Small intestine (tissue), 7 donors: ENCODE data around the gene ZNF557. TPM values are rescaled to one million over a fixed set of nuclear protein-coding genes. Genes with fewer than 3 reads are reported as not detected.

Experiments
- DNase-seq, 2 donors: peaks; one replicate each; pipeline versions ENCODE4 v3.0.0 to v3.0.0-alpha.2; 2013
- FAIRE-seq: peaks from 2 replicates; lab custom pipeline; 2012; peaks lifted over from hg19 to GRCh38; lab: Jason Lieb, UNC
- H3K27ac ChIP-seq, 3 donors: one replicate each; pipeline ENCODE4 v1.5.1; 2013; ENCODE audit warnings: low read length in 2 of 3, mild to moderate bottlenecking in 2 of 3, control low read depth in 1 of 3, inconsistent platforms in 1 of 3, low read depth in 1 of 3, moderate library complexity in 1 of 3
- H3K27me3 ChIP-seq, 3 donors: one replicate each; pipeline ENCODE4 v1.6.1; 2013; ENCODE audit warnings: low read length in 3 of 3, inconsistent platforms in 1 of 3; ENCODE audit not compliant: control insufficient read depth in 3 of 3, insufficient read depth in 3 of 3
- H3K36me3 ChIP-seq, 3 donors: one replicate each; pipeline ENCODE4 v1.6.1; 2013; ENCODE audit warnings: low read length in 3 of 3, inconsistent platforms in 1 of 3, low read depth in 1 of 3, mild to moderate bottlenecking in 1 of 3, moderate library complexity in 1 of 3; ENCODE audit not compliant: control insufficient read depth in 3 of 3, insufficient read depth in 2 of 3
- H3K4me1 ChIP-seq, 3 donors: one replicate each; pipeline ENCODE4 v1.6.1; 2013; ENCODE audit warnings: low read length in 2 of 3, inconsistent platforms in 1 of 3, low read depth in 1 of 3, mild to moderate bottlenecking in 1 of 3, moderate library complexity in 1 of 3; ENCODE audit not compliant: control insufficient read depth in 3 of 3, insufficient read depth in 2 of 3
- H3K4me3 ChIP-seq, 3 donors: one replicate each; pipeline ENCODE4 v1.5.1; 2013; ENCODE audit warnings: low read length in 3 of 3, control low read depth in 1 of 3, inconsistent platforms in 1 of 3, low read depth in 1 of 3, mild to moderate bottlenecking in 1 of 3, moderate library complexity in 1 of 3
- H3K9me3 ChIP-seq, 2 donors: one replicate each; pipeline ENCODE4 v1.6.1; 2013; ENCODE audit warnings: low read depth in 1 of 2, low read length in 1 of 2; ENCODE audit not compliant: control insufficient read depth in 2 of 2, insufficient read depth in 1 of 2
- WGBS, 3 donors: extraction: QIAGEN DNeasy Blood & Tissue Kit; methylation state at CpG; one replicate each; pipeline ENCODE4 v1.1.7; 2013; 5-methylcytosine and 5-hydroxymethylcytosine counted together
- polyA plus RNA-seq, 4 donors: library from polyadenylated mRNA; stranded (reverse) in 3 of 4; unstranded in 1 of 4; fragments of 200-250 nt in 3 of 4; fragments of 120-200 nt in 1 of 4; gene quantifications; one replicate each; pipeline versions ENCODE4 v1.2.1 to v1.2.3, GENCODE V29; 2013
- donor health status: healthy with polysubstance abuse.
- donor health status: control.
- donor health status: control.
- donor health status: Bipolar disorder and iron deficiency.
- donor health status: healthy.

Gene ZNF557
- polyA plus RNA-seq, 4 donors = 1.9 to 6.6 (median 2.4) TPM

GRCh38 chr19:7122701-7123100 lies 53.2 kb downstream of the ZNF557 start:
- peaks cover 9 to 71% (median 20%) of the 10 kb centered on the region in 3 donors for H3K36me3 ChIP-seq
- no peak for DNase-seq
- no peaks in the 10 kb centered on the region for H3K4me1 ChIP-seq
- no peak overlapping the region for H3K4me3 ChIP-seq
- 96 to 98% (median 96%) methylated on average over 16 of the region's 16 CpGs for WGBS, 3 donors
- FAIRE-seq = no peak
- peaks cover 0 to 22% of the 10 kb centered on the region in 2 donors for H3K9me3 ChIP-seq
- H3K27ac ChIP-seq = no peak overlapping the region
- no peaks in the 10 kb centered on the region for H3K27me3 ChIP-seq

DNA sequence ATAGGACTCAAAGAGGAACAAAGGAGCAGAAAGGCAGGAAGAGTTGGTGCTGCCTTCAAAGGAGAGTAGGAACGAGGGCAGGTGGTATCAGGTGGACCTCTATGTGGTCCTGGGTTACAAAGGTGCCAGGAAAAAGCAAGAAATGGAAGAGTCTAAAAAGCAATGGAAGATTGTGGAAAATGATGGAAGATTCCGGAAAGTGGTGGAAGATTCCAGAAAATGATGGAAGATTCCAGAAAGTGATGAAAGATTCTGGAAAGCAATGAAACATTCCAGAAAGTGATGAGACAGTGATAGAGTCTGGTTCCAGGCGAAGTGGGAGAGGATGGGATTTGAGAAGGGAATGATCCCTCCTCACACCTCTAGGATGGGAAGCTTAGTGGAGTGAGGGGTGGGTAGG lies 55.3 kb downstream of the ZNF557 start:
- WGBS, 3 donors = 53 to 70% (median 60%) methylated on average over 3 of the region's 3 CpGs
- FAIRE-seq = no peak

GRCh38 chr19:7125221-7125620 lies 55.7 kb downstream of the ZNF557 start:
- Histone ChIP-seq H3K27ac (no peak overlapping the region), H3K4me3 (no peak overlapping the region), H3K9me3 (peaks cover 0 to 22% of the 10 kb centered on the region in 2 donors), H3K27me3 (no peaks in the 10 kb centered on the region), H3K36me3 (peaks cover 10 to 76% (median 17%) of the 10 kb centered on the region in 3 donors), H3K4me1 (no peaks in the 10 kb centered on the region)
- WGBS, 3 donors = 96 to 98% (median 96%) methylated on average over 15 to 16 of the region's 16 CpGs
- no peak for DNase-seq
- FAIRE-seq = no peak

More for the DNA sequence above, 55.3 kb downstream of the ZNF557 start:
- no peak overlapping the region for H3K4me3 ChIP-seq
- no peaks in the 10 kb centered on the region for H3K27me3 ChIP-seq
- peaks cover 9 to 76% (median 17%) of the 10 kb centered on the region in 3 donors for H3K36me3 ChIP-seq
- no peak for DNase-seq
- peaks cover 0 to 22% of the 10 kb centered on the region in 2 donors for H3K9me3 ChIP-seq
- no peaks in the 10 kb centered on the region for H3K4me1 ChIP-seq
- no peak overlapping the region for H3K27ac ChIP-seq

DNA sequence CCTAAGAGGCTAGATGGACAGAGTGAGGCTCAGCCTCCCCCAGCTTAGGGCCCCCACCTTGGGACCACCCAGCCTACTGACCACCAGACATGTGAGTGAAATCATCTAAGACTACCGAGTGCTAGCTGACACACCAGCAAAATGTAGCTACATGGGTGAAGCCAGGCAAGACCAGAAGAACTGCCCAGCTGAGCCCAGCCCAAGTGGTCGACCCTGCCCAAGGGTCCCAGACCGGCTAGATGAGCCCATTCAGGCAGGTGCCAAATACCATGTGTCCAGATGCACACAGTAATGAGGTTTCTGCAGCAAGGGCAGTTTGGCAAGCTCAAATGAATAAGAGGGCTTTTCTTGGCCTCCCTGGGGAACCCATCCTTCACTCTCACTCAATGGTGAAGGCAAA lies 56.6 kb downstream of the ZNF557 start:
- Histone ChIP-seq H3K27me3 (no peaks in the 10 kb centered on the region), H3K36me3 (peaks cover 13 to 75% (median 19%) of the 10 kb centered on the region in 3 donors), H3K27ac (no peak overlapping the region), H3K9me3 (peaks cover 0 to 24% of the 10 kb centered on the region in 2 donors), H3K4me3 (no peak overlapping the region), H3K4me1 (no peaks in the 10 kb centered on the region)
- 92 to 100% (median 94%) methylated on average over 3 of the region's 3 CpGs for WGBS, 3 donors
- FAIRE-seq (no peak), DNase-seq (no peak)

- Histone ChIP-seq H3K36me3 (peaks cover 10 to 68% (median 20%) of the 10 kb centered on the region in 3 donors), H3K4me1 (no peaks in the 10 kb centered on the region), H3K27ac (no peak overlapping the region), H3K9me3 (peaks cover 0 to 23% of the 10 kb centered on the region in 2 donors), H3K27me3 (no peaks in the 10 kb centered on the region), H3K4me3 (no peak overlapping the region)
- FAIRE-seq (no peak), DNase-seq (no peak)
- 95 to 100% (median 96%) methylated on average over 1 of the region's 1 CpG for WGBS, 3 donors
Observed at GRCh38 chr19:7130043-7130442, 60.5 kb downstream of the ZNF557 start.

DNA sequence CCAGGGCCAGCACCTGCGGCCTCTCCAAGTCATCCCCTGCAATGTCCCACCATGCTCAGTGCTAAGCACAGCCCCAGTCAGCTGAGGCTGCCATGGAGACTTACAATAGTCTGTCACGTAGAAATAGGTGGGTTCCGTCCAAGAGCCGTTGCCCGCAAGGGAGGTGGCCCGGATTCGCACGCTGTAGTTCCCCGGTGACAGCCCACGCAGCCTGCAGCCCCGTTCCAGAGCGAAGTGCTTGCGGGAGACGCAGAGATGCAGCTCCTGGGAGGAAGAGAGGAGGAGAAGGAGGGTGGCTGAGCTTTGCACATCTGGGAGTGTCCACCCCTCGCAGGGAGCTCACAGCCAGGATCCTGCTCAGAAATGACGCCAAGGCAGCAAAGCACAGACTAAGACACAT lies 62.6 kb downstream of the ZNF557 start:
- WGBS, 3 donors = 97 to 98% (median 97%) methylated on average over 16 of the region's 16 CpGs
- FAIRE-seq (no peak), DNase-seq (no peak)
- Histone ChIP-seq H3K27ac (no peak overlapping the region), H3K4me3 (no peak overlapping the region), H3K9me3 (peaks cover 0 to 6% of the 10 kb centered on the region in 2 donors), H3K36me3 (peaks cover 4 to 65% (median 9%) of the 10 kb centered on the region in 3 donors), H3K27me3 (no peaks in the 10 kb centered on the region), H3K4me1 (peaks cover 0 to 9% (median 0%) of the 10 kb centered on the region in 3 donors)

DNA sequence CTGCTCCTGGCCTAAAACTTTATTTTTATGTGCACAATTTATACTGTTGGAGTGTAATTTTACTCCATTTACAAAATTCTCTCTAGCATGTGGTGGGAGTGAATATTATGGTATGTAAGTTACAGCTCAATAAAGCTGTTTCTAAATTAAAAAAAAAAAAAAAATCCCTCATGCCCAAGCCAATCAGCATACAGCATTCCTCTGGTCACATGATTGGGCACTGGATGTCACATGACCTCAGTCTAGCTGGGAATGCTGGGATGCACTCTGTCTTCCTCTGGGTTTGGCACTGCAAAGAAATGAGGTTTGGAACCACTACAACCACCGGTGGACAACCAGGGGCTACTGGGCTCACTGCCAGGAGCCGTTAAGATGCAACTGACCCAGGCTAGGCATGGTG lies 67.6 kb downstream of the ZNF557 start:
- peaks cover 4 to 56% (median 9%) of the 10 kb centered on the region in 3 donors for H3K36me3 ChIP-seq
- WGBS, 3 donors = 54 to 70% (median 58%) methylated on average over 2 of the region's 2 CpGs

More for the DNA sequence above, 67.6 kb downstream of the ZNF557 start:
- FAIRE-seq (no peak), DNase-seq (no peak)
- peaks cover 0 to 9% (median 0%) of the 10 kb centered on the region in 3 donors for H3K4me1 ChIP-seq
- no peaks in the 10 kb centered on the region for H3K27me3 ChIP-seq
- H3K4me3 ChIP-seq = no peak overlapping the region
- H3K9me3 ChIP-seq = peaks cover 0 to 8% of the 10 kb centered on the region in 2 donors
- H3K27ac ChIP-seq = no peak overlapping the region
